ENCODE measurements around the gene SMPD2. TPM values are rescaled to one million over a fixed set of nuclear protein-coding genes. Genes with fewer than 3 reads are reported as not detected.
"Not testable (repeated sequence)": the region's sequence is repeated elsewhere in the genome, so short reads cannot be mapped to it uniquely, and the experiment has no call there.

The SMPD2 gene
- total RNA-seq, 1 donor from 2014 or later, result 8.4 TPM

GRCh38 chr6:109461205-109461604 lies 20.7 kb downstream of the SMPD2 start:
- not testable (repeated sequence) for DNase-seq (ENCODE audit: low spot score)

GRCh38 chr6:109461733-109462526 lies 21.4 kb downstream of the SMPD2 start:
- no peak for DNase-seq (ENCODE audit: low spot score)

GRCh38 chr6:109465772-109466171 lies 25.2 kb downstream of the SMPD2 start:
- no peak for DNase-seq (ENCODE audit: low spot score)

- DNase-seq (ENCODE audit: low spot score), result no peak
Measured at GRCh38 chr6:109466212-109466923, 25.8 kb downstream of the SMPD2 start.

GRCh38 chr6:109467696-109468095 lies 27.2 kb downstream of the SMPD2 start:
- DNase-seq (ENCODE audit: low spot score), result no peak

GRCh38 chr6:109469591-109470189 lies 29.2 kb downstream of the SMPD2 start:
- no peak for DNase-seq (ENCODE audit: low spot score)

GRCh38 chr6:109471105-109471810 lies 30.7 kb downstream of the SMPD2 start:
- DNase-seq (ENCODE audit: low spot score), result no peak

GRCh38 chr6:109472132-109472995 lies 31.8 kb downstream of the SMPD2 start:
- DNase-seq (ENCODE audit: low spot score), result no peak

- no peak for DNase-seq (ENCODE audit: low spot score)
Measured at GRCh38 chr6:109473120-109473519, 32.6 kb downstream of the SMPD2 start.

GRCh38 chr6:109474995-109475394 lies 34.5 kb downstream of the SMPD2 start:
- DNase-seq (ENCODE audit: low spot score), result no peak

GRCh38 chr6:109475625-109476024 lies 35.1 kb downstream of the SMPD2 start:
- no peak for DNase-seq (ENCODE audit: low spot score)

GRCh38 chr6:109477184-109477583 lies 36.7 kb downstream of the SMPD2 start:
- no peak for DNase-seq (ENCODE audit: low spot score)

GRCh38 chr6:109477725-109478124 lies 37.2 kb downstream of the SMPD2 start:
- no peak for DNase-seq (ENCODE audit: low spot score)

GRCh38 chr6:109478222-109478805 lies 37.8 kb downstream of the SMPD2 start:
- DNase-seq (ENCODE audit: low spot score), result peak; percentile 40

- no peak for DNase-seq (ENCODE audit: low spot score)
Measured at GRCh38 chr6:109478841-109479624, 38.5 kb downstream of the SMPD2 start.

- no peak for DNase-seq (ENCODE audit: low spot score)
Measured at GRCh38 chr6:109480993-109481480, 40.5 kb downstream of the SMPD2 start.

- peak; percentile 91 for DNase-seq (ENCODE audit: low spot score)
Measured at GRCh38 chr6:109482905-109483734, 42.6 kb downstream of the SMPD2 start, which contains the start of gene ZBTB24. TSS of gene ZBTB24 (minus strand) at chr6:109483219. CDS start at chr6:109482026, 1,193 bp downstream.

GRCh38 chr6:109483735-109484057 lies 43.2 kb downstream of the SMPD2 start:
- no peak for DNase-seq (ENCODE audit: low spot score)

- DNase-seq (ENCODE audit: low spot score), result peak; percentile 14
Measured at GRCh38 chr6:109484122-109484521, 43.6 kb downstream of the SMPD2 start.

Measured in umbilical cord (tissue), 2 donors.